Measurements from ENCODE around the gene NADK2. TPM values are rescaled to one million over a fixed set of nuclear protein-coding genes. Genes with fewer than 3 reads are reported as not detected.

The NADK2 gene
- total RNA-seq, 4 donors from 2014 or later, result 23.6 to 34.4 (median 27.8) TPM

GRCh38 chr5:36217988-36218387 lies 23.7 kb downstream of the NADK2 start:
- Histone ChIP-seq H3K4me1 (no peaks in the 10 kb centered on the region), H3K36me3 (peaks cover 0 to 48% of the 10 kb centered on the region in 2 donors), H3K27me3 (no peaks in the 10 kb centered on the region), H3K27ac (no peak overlapping the region), H3K9me3 (no peaks in the 10 kb centered on the region), H3K4me3 (no peak overlapping the region)
- TF ChIP-seq CTCF (IDR thresholded peaks at IDR 0.05 in 4 of 5, conservative IDR thresholded peaks at IDR 0.05 in 1 of 5), result no peak
- no peak for TF ChIP-seq POLR2A (IDR thresholded peaks at IDR 0.05)
- ATAC-seq (no peak), DNase-seq (no peak)
- intact Hi-C loops (cut with DNase I; ENCODE audit: low total_unique reads) (no loop called here), in situ Hi-C loops (cut with MboI; ENCODE audit: low sequenced_read_pairs in 4 of 4) (no loop called here)

- in situ Hi-C loops (cut with MboI; ENCODE audit: low sequenced_read_pairs in 4 of 4), result no loop called here
- no peaks in the 10 kb centered on the region for H3K9me3 ChIP-seq
- no peaks in the 10 kb centered on the region for H3K4me1 ChIP-seq
- intact Hi-C loops (cut with DNase I; ENCODE audit: low total_unique reads), result no loop called here
- H3K4me3 ChIP-seq, result no peak overlapping the region
- H3K36me3 ChIP-seq, result peaks cover 0 to 48% of the 10 kb centered on the region in 2 donors
- ATAC-seq (no peak), DNase-seq (no peak)
- H3K27ac ChIP-seq, result no peak overlapping the region
- H3K27me3 ChIP-seq, result no peaks in the 10 kb centered on the region
- TF ChIP-seq CTCF (IDR thresholded peaks at IDR 0.05 in 4 of 5, conservative IDR thresholded peaks at IDR 0.05 in 1 of 5), result no peak
- TF ChIP-seq POLR2A (IDR thresholded peaks at IDR 0.05), result no peak
Measured at GRCh38 chr5:36217567-36217966, 24.2 kb downstream of the NADK2 start.

GRCh38 chr5:36215910-36216309 lies 25.8 kb downstream of the NADK2 start:
- H3K4me1 ChIP-seq, result no peaks in the 10 kb centered on the region
- intact Hi-C loops (cut with DNase I; ENCODE audit: low total_unique reads), result no loop called here
- H3K4me3 ChIP-seq, result no peak overlapping the region
- in situ Hi-C loops (cut with MboI; ENCODE audit: low sequenced_read_pairs in 4 of 4), result no loop called here
- no peaks in the 10 kb centered on the region for H3K27me3 ChIP-seq
- TF ChIP-seq CTCF (IDR thresholded peaks at IDR 0.05 in 4 of 5, conservative IDR thresholded peaks at IDR 0.05 in 1 of 5), result no peak
- TF ChIP-seq POLR2A (IDR thresholded peaks at IDR 0.05), result no peak
- no peak overlapping the region for H3K27ac ChIP-seq
- DNase-seq, result no peak
- no peak for ATAC-seq
- peaks cover 0 to 60% of the 10 kb centered on the region in 2 donors for H3K36me3 ChIP-seq
- H3K9me3 ChIP-seq, result no peaks in the 10 kb centered on the region

GRCh38 chr5:36214436-36214835 lies 27.3 kb downstream of the NADK2 start:
- in situ Hi-C loops (cut with MboI; ENCODE audit: low sequenced_read_pairs in 4 of 4) (no loop called here), intact Hi-C loops (cut with DNase I; ENCODE audit: low total_unique reads) (no loop called here)
- Histone ChIP-seq H3K27ac (no peak overlapping the region), H3K4me1 (no peaks in the 10 kb centered on the region), H3K9me3 (no peaks in the 10 kb centered on the region), H3K27me3 (no peaks in the 10 kb centered on the region), H3K4me3 (no peak overlapping the region), H3K36me3 (peaks cover 0 to 66% of the 10 kb centered on the region in 2 donors)
- ATAC-seq, result no peak
- no peak for DNase-seq
- TF ChIP-seq POLR2A (IDR thresholded peaks at IDR 0.05) (no peak), CTCF (IDR thresholded peaks at IDR 0.05 in 4 of 5, conservative IDR thresholded peaks at IDR 0.05 in 1 of 5) (no peak)

GRCh38 chr5:36209664-36210063 lies 32.1 kb downstream of the NADK2 start:
- Histone ChIP-seq H3K4me1 (no peaks in the 10 kb centered on the region), H3K9me3 (no peaks in the 10 kb centered on the region), H3K27ac (no peak overlapping the region), H3K4me3 (no peak overlapping the region), H3K27me3 (no peaks in the 10 kb centered on the region), H3K36me3 (peaks cover 0 to 50% of the 10 kb centered on the region in 2 donors)
- in situ Hi-C loops (cut with MboI; ENCODE audit: low sequenced_read_pairs in 4 of 4) (no loop called here), intact Hi-C loops (cut with DNase I; ENCODE audit: low total_unique reads) (no loop called here)
- TF ChIP-seq POLR2A (IDR thresholded peaks at IDR 0.05) (no peak), CTCF (IDR thresholded peaks at IDR 0.05 in 4 of 5, conservative IDR thresholded peaks at IDR 0.05 in 1 of 5) (no peak)
- ATAC-seq, result no peak
- no peak for DNase-seq

All from gastrocnemius medialis (tissue), 4 donors.